ENCODE measurements around the gene JAM3. TPM values are rescaled to one million over a fixed set of nuclear protein-coding genes. Genes with fewer than 3 reads are reported as not detected.
A peak's percentile ranks its signal among the peaks of the same experiment; 100 is the strongest.

The JAM3 gene
- total RNA-seq, 1 donor from 2014 or later = 126 TPM

DNA sequence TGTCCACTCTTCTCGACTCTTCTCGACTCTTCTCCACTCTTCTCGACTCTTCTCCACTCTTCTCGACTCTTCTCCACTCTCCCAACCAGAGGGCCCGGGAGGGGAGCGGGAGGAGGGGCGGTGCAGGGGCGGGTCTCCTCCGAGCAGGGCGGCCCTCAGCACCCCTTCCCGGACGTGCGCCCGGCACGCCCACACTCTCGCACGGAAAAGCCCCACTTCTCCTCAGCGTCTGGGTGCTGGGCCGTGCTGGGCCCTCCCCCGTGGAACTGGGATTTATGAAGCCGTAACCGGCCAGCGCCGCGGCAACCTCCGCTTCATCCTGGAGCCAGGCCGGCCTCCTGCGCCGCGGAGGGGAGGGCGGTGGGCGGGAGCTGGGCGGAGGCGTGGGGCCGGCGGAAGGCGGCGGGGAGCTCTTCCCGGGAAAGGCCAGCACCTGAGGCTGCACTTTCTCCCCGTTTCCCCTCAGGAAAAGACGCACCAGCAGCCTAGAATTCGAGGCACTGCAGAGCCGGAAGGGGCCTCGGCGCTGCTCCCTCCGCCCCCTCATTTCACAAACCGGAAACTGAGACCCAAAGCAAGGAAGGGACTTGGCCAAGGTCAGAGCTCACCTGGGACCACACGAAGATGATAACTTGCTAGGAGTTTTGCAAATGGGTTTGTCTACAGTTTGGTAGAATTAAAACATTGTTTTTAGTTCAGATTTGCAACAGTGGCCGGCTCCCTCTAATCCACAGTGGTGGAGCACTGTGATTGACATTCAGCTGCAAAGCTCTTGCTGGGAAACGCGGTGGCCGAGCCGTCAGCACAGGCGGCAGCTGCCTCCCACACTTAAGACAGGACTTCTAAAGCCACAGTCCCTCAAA is 31.6 kb upstream of the JAM3 start:
- intact Hi-C loops (cut with DNase I) = no loop called here
- DNase-seq (ENCODE audit: low spot score) (peak; percentile 90), ATAC-seq (peak; percentile 82)

DNA sequence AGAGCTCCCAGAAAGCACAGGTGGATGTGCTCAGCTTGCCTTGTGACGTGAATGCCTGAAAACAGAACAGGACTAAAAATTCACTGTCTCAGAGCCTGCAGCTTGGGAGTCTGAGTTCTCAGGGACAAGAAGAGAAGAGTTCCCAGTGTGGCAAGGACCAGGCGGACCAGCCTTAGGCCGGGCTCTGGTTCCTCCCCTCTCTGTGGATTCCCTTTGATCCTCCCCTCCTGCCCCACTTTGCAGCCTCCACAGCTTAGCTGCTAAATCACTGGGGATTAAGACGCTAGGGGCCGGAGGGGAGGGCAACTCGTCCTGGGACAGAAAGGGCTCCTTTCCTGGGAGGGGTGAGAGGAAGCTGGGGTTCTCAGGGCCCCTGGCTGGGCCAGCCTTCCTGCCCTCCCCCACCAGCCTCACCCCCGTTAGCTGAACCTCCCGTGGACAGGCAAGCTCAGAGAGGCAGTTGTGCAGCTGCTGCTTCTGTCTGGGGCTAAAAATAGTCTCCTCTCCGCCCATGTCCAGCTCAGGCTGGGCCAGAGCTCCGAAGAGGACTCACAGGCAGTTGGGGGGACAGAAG is 29.9 kb upstream of the JAM3 start:
- intact Hi-C loops (cut with DNase I) = no loop called here
- DNase-seq (ENCODE audit: low spot score) (no peak), ATAC-seq (no peak)

DNA sequence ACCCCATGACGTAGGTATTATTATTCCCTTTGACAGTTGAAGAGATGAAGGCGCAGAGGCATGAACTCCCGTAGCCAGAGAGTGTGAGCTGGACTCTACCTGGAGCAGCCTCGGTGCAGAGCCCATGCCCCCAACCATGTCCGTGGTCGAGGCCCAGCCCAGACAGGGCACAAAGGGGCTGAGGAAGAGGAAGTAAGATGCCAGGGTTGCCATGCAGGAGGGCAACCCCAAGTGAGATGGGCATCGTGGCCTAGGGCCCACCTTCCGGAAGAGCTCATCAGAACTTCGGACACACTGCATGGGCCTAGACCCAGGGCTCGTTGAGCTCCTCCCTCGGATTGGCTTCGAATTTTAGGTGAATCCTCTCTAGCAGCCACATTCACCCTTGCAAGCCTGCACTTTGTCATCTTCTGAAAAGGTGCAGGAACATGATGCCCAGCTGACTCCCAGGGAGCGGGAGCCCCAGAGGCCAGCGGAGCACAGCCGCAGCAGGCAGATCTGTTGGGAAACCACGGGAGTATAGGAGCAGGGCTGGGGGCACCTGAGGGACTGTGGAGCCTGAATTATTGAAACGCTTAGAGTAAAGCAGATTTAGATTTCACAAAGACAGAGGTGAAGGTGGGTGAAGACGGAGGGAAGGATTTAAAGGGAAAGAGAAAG is 29.0 kb upstream of the JAM3 start:
- ATAC-seq (no peak), DNase-seq (ENCODE audit: low spot score) (no peak)
- intact Hi-C loops (cut with DNase I) = no loop called here

DNA sequence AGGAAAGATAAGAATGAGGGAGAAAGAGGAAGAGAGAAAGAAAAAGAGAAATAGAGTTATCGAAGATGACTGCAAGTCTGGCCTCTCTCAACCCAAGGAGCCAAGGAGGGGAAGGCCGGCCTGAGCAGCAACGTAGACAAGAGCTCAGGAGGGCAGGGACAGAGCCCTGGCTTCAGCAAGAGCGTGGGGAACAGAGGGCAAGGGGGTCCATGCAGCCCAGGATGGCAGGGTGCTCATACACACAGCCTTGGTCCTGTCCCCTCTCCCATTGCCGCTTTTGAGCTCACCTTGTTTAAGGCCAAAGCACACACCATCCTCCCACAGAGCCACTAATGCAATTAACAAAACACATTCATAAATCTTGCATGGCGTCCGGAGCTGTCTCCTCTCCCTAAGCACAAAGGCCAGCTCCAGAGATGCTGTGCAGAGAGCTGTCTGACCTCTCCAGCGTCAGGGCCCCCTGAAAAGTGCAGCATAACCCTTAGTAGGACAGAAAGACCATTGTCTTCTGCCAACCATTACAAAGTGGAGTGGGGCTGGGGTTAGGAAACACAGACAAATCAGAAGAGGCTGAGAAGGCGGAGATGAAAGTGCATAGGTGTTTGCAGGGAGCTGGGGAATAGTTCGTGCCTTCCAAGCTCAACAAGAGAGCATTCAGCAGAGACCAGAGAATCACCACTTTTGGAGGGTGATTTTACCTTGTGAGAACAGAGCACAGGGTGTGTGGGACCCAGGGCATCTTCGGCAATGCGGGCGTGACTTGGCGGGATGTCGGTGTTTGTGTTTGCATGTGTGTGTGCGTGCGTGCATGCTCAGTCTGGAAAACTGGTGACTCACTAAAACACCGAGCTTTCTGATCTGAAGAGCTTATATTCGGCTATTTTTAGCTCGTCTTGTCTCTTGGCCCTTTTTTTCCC is 28.2 kb upstream of the JAM3 start:
- no peak for DNase-seq (ENCODE audit: low spot score)
- no peak for ATAC-seq
- intact Hi-C loops (cut with DNase I) = no loop called here

DNA sequence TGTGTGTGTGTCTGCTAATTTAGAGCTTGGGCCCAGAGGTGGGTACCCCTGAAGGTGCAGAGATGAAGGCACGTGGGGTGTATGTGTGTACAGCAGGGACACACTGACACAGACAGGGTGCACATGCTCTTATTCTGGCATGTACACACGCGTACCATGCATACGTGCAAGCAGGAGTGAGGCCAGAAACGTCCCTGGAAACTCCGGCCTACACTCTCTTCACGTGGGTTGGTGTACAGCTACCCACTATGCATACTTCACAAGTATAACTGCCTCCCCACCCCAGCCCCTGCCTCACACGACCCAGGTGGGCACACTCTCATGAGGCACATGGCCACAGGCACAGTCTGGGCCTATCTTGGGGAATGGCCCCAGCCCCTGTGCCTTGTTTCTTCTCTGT is 27.5 kb upstream of the JAM3 start:
- intact Hi-C loops (cut with DNase I) = no loop called here
- ATAC-seq (no peak), DNase-seq (ENCODE audit: low spot score) (no peak)

DNA sequence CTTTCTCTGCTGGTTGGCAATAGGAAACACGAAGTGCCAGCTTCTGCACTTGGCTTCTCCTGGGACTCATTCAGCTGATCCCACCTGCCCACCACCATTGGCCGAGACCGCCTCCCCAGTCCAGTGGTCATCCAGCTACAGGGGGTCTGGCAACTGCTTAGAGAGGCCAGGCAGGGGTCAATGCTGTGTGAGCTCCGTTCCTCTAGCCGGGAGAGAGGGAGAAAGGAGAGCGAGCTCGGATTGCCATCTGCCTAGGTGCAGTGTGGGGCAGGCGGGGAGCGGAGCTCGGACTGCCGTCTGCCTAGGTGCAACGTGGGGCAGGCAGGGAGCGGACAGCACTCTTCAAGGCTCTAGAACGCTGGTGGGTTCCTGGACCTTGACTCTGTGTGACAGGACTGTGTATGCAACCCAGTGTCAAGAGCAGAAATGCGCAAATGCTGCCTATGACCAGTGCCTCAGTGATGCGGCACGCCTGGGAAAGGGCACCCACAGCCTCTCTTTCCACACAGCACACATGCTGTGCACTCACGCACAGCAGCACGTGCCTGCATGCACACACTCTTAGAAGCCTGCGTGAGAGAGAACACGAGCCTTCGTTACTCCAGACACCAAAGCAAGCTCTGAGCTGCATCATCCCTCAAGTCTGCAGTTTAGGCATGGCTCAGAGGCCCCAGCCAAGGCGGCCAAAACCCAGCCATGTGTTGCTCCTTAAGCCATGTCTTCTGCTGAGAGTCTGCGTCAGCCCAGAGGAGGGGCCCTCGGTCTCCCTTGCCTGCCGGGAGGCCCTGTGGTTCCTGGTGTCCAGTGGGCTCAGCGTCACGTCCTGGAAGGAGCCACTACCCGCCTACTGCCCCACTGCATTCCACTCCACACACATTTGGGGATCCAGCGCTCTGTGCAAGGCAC is 26.8 kb upstream of the JAM3 start:
- intact Hi-C loops (cut with DNase I) = no loop called here
- DNase-seq (ENCODE audit: low spot score) (no peak), ATAC-seq (no peak)

DNA sequence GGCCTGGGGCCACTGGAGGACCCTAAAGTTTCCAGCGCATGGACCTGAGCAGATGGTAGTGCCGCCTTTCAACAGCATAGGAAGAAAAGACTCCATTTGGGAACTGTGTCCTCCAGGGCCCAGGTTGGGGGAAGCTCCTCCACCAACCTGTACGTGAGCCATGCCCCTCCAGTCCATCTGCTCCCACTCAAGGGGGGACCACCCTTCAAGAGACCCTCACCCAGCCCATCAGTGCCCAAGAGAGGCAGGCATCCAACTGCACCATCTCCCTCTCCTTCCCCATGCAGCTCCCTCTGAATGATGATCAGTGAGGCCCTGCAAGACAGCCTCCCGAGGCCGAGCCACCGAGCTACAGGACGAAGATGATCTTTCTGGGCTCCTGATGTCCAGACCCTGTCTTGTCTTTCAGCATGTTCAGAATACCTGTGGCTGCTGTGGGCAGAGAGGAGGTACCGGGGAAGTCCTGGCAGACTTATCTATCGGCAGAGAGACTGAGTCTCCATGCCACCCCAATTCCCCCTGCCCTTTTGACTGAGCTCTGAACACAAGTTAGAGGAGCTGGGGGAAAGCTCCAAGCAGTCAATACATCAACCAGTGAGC is 25.0 kb upstream of the JAM3 start:
- no peak for ATAC-seq
- intact Hi-C loops (cut with DNase I) = no loop called here
- DNase-seq (ENCODE audit: low spot score) = no peak

DNA sequence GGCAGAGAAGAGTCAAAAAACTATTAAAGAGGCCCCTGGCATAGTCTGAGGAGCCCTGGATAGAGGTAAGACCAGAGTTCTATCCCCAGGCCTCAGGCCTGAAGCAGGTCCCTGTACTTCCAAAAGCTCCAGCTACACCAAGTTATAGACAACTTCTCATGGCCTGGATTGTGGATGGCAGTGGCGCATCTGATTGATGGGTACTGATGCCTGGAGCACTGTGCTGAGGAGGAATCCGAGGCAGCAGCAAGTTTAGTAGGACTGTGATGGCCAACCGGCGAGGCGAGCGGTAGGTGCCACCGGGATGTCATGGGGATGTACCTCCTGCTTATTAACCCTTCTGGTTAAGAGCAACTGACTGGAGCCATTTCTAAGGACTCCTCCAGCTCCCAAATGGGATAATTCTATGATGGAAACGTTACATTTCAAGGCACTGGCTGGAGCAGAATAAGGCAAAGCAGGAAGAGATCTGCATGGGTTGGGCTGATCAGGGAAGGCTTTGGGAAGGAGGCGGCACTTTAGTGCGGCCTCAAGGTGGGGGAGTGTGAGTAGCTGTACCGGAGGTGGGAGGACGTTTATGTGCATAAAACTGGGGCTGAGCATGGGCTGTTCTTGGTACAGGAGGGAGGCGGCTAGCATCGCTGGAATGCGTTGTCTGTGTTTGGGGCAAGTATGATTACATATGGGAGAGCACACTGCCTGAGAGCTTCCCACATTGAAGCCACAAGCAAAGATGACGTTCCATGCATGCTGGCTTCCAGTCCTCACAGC is 24.2 kb upstream of the JAM3 start:
- ATAC-seq = no peak
- no peak for DNase-seq (ENCODE audit: low spot score)
- intact Hi-C loops (cut with DNase I) = loop anchor here (5.0 kb wide), 1 partner anchor 112 kb away; no protein-coding TSS in a partner anchor

DNA sequence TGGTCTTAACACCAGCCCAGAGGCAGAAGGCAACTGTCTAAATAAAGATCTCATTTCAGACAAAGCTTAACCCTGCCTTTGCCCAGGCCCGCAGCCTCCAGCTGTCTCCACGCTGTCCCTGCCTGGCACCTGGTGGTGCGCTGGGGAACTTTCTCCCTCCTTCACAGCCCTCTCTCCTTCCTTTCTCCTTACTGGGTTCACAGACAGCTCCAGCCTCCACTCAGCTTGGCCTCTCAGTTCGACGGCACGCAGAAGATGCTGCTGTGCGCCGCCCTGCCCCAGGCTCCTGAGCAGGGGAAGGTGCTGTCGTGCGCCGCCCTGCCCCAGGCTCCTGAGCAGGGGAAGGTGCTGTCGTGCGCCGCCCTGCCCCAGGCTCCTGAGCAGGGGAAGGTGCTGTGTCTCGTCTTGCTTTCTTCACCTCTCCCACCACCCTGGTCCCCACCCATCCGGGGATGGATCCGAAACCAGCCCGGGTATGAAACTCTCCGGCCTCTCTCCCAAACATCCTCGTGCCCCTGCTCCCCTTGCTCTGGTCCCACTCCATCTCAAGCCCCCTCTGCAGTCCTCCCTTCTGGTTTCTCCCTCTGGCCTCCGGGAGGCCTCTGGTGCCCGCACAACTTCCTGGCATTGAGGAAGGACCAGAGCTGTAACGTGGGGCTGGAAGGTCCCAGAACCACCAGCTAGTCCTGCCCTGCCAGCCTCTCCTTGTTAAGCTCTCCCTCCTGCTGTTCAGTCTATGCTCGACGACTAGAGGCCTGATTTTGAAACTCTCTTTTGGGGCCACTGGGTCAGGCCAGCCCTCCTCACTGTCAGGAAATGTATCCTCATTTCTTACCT is 22.9 kb upstream of the JAM3 start:
- ATAC-seq = no peak
- peak; percentile 30 for DNase-seq (ENCODE audit: low spot score)
- intact Hi-C loops (cut with DNase I) = loop anchor here (5.0 kb wide), 1 partner anchor 114 kb away; no protein-coding TSS in a partner anchor

DNA sequence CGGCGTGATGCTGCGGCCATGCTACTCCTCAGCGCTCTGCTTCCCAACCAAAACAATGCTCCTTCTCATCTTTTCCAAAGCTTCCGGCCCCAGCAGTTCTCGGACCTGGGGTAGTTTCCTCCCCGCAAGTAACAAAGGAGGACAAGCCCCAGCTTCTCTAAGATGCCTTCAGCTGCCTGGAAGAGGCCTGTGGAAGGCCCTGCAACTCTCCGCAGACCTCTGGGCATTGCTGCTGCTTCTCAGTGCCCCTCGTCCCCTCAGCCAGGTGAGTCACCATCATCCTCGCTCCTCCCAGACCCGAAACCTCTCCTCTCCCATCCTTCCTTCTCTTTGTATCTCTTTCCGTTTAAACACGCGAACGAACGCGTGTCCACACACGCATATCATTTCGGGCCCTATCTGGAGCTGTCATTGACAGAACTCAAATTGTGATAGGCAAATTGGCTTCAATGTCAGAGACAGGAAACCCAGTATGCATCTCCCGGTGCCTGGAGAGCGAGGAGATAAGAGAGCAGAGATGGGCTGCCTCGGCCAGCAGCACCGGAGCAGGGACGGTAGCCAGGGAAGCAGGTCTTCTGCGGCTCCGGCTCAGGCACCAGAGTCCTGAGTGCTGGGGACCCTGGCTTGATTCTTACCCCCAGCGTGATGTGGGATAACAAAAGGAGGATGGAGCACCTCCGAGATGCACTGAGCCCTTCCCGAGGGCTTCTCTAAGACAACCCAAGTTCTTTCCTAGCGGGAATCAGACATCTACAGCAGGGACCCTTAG is 22.0 kb upstream of the JAM3 start:
- no peak for ATAC-seq
- intact Hi-C loops (cut with DNase I) = loop anchor here (5.0 kb wide), 1 partner anchor 115 kb away; no protein-coding TSS in a partner anchor
- DNase-seq (ENCODE audit: low spot score) = peak; percentile 41

DNA sequence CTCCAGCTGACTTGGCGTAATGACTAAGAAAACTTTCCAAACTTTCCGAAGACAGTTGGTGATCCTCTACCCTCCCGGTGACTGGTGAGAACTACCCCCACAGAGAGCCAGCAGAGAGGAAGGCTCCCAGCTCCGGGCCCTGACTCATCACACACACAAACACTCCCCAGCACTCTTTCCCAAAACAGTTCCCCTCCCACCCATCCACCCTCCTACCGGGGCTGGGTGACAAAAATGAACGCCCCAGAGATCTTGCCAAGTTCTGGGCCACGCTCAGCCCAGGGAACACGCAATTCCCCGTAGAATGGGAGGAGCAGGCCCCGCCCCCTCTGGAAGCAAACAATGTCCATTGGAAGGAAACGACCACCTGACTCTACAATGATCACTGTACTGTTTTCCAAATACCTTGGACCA is 21.3 kb upstream of the JAM3 start:
- peak; percentile 73 for DNase-seq (ENCODE audit: low spot score)
- ATAC-seq = peak; percentile 48
- intact Hi-C loops (cut with DNase I) = loop anchor here (5.0 kb wide), 1 partner anchor 115 kb away; no protein-coding TSS in a partner anchor

DNA sequence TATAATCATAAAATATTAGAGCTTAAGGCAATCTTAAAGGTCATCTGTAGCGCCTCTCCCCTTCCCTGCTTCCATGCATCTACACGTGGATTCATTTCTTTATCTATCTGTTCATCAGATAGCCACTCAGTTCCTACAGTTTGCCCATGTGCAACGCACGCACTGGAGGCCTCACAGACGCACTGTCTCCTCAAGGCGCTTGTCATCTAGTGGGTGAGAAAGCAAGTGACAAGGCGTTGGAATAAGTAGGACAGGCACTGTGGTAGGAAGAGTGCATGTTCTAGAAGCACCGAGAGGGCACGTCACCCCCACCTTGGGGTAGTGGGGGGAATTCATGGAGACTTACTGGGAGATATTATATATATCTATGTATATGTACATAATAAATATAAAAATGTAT is 20.8 kb upstream of the JAM3 start:
- DNase-seq (ENCODE audit: low spot score) (peak; percentile 47), ATAC-seq (no peak)
- intact Hi-C loops (cut with DNase I) = loop anchor here (5.0 kb wide), 1 partner anchor 116 kb away; no protein-coding TSS in a partner anchor

DNA sequence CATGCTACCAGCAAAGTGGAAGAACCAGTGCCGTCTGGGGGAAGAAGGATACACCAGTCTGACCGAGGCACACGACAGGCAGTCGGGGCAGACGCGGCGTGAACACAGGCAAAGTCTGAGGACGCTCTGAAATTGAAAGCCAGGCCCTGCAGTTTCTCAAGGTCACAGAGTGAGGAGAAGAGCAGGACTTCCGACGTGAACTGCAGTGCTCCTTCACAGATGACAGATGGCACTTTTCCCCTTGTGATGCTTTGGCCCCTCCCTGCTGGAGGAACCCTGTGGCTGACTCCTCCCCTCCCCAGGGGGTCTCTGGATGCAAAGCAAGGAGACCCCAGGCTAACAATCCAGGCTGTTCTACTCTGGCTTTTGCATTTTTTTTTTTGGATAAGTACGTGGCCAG is 19.6 kb upstream of the JAM3 start:
- intact Hi-C loops (cut with DNase I) = loop anchor here (5.0 kb wide), 1 partner anchor 117 kb away; no protein-coding TSS in a partner anchor
- DNase-seq (ENCODE audit: low spot score) (peak; percentile 40), ATAC-seq (no peak)

DNA sequence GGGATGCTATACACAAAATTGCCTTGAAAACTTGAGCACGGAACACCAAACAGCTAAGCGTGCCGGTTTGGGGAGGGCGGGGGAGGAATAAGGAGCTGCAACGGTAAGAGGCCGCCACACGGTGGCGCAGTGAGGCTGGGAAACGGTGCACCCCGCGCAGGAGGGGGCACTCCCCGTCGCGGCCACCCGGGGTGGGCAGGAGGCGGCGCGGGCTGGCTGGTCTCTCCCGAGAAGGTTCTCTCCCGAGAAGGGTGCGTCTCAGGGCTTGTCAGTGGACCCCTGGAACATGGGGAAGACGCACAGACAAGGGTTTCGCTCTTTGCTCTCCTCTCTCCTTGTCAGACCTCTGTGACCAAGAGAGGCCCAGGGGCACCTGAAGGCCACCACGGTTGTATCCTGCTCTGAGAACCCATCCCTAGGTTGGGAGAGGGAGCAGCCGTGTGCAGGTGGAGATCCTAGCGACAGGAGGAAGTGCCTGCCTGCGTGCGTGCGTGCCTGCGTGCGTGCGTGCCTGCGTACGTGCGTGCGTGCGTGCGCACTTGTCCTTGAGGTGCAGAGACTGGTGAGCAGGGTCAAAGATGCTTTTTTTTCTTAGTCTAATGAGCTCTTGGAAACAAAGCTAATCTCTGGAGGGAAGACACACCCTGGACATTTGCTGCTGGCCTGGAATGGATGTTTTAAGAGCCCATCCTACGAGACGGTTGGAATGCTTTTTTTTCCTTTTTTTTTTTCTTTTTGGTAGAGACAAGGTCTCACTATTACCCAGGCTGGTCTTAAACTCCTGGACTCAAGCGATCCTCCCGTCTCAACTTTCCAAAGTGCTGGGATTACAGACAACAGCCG is 18.1 kb upstream of the JAM3 start:
- DNase-seq (ENCODE audit: low spot score) = peak; percentile 89
- ATAC-seq = peak; percentile 88
- intact Hi-C loops (cut with DNase I) = loop anchor here (2.0 kb wide), 1 partner anchor 90 kb away; no protein-coding TSS in a partner anchor
